ENCODE measurements around the gene FOXK2.

The FOXK2 gene

DNA sequence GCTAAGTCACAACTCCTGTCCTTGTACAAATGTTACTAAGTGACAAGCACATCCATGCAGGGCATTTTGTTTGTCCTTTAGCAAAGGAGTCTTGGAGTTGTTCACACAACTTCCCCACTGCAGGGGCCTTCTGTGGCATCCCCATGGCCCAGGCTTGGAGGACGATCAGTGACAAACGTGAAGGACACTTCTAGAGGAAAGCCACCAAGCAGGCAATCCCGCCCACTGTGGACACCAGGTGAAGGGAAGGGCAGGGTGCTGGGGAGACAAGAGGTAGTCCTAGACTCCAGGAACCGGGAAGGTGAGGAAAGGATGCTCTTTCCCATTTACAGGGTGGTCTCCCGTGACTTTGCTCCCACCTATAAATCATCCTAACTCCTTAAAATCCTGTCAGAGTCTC is 124.6 kb downstream of the FOXK2 start:
- H3K79me2 ChIP-seq (ENCODE audit: insufficient read depth, low read depth), result peaks cover 59% of the 10 kb centered on the region

DNA sequence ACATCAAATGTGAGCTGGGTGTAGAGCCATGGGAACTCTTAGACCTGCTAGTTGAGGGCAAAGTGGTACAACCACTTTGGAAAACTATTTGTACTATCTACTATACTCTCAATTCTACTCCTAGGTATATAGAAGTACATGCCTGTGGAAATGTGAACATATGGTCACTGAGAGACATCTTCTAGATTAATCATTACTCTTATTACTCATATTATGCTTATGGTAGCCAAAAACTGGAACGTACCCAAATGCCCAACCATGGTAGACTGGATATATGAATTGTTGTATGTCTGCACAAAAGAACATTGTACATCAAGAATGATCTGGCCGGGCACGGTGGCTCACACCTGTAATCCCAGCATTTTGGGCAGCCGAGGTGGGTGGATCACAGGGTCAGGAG is 126.0 kb downstream of the FOXK2 start:
- Histone ChIP-seq H3K4me2 (no peak overlapping the region), H3K27me3 (ENCODE audit: insufficient read depth, low read depth) (no peaks in the 10 kb centered on the region), H3K9ac (no peak overlapping the region), H3K36me3 (ENCODE audit: insufficient read depth) (no peaks in the 10 kb centered on the region; the same call in 1 of the 2 replicates), H3K4me1 (ENCODE audit: low read depth, poor library complexity, severe bottlenecking) (peaks cover 15% of the 10 kb centered on the region), H3K4me3 (IDR thresholded peaks at IDR 0.05; ENCODE audit: insufficient read depth, low read depth, low read length) (no peak overlapping the region), H3K27ac (no peak overlapping the region), H4K20me1 (ENCODE audit: insufficient read depth) (peaks cover 12% of the 10 kb centered on the region), H2AFZ (ENCODE audit: low read depth) (no peak overlapping the region), H3K79me2 (ENCODE audit: insufficient read depth, low read depth) (peaks cover 55% of the 10 kb centered on the region)
- TF ChIP-seq, protein P1, sequence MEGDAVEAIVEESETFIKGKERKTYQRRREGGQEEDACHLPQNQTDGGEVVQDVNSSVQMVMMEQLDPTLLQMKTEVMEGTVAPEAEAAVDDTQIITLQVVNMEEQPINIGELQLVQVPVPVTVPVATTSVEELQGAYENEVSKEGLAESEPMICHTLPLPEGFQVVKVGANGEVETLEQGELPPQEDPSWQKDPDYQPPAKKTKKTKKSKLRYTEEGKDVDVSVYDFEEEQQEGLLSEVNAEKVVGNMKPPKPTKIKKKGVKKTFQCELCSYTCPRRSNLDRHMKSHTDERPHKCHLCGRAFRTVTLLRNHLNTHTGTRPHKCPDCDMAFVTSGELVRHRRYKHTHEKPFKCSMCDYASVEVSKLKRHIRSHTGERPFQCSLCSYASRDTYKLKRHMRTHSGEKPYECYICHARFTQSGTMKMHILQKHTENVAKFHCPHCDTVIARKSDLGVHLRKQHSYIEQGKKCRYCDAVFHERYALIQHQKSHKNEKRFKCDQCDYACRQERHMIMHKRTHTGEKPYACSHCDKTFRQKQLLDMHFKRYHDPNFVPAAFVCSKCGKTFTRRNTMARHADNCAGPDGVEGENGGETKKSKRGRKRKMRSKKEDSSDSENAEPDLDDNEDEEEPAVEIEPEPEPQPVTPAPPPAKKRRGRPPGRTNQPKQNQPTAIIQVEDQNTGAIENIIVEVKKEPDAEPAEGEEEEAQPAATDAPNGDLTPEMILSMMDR (conservative IDR thresholded peaks at IDR 0.05; ENCODE audit: low read depth, low read length), result no peak

More for the DNA sequence above, 124.6 kb downstream of the FOXK2 start:
- no peaks in the 10 kb centered on the region; the same call in 1 of the 2 replicates for H3K36me3 ChIP-seq (ENCODE audit: insufficient read depth)
- H4K20me1 ChIP-seq (ENCODE audit: insufficient read depth), result peaks cover 12% of the 10 kb centered on the region
- H3K27ac ChIP-seq, result no peak overlapping the region
- no peaks in the 10 kb centered on the region for H3K27me3 ChIP-seq (ENCODE audit: insufficient read depth, low read depth)
- H2AFZ ChIP-seq (ENCODE audit: low read depth), result no peak overlapping the region
- no peak overlapping the region for H3K4me2 ChIP-seq
- H3K4me1 ChIP-seq (ENCODE audit: low read depth, poor library complexity, severe bottlenecking), result peaks cover 15% of the 10 kb centered on the region
- TF ChIP-seq, protein P1 (conservative IDR thresholded peaks at IDR 0.05; ENCODE audit: low read depth, low read length), result no peak
- no peak overlapping the region for H3K4me3 ChIP-seq (IDR thresholded peaks at IDR 0.05; ENCODE audit: insufficient read depth, low read depth, low read length)
- no peak overlapping the region for H3K9ac ChIP-seq

DNA sequence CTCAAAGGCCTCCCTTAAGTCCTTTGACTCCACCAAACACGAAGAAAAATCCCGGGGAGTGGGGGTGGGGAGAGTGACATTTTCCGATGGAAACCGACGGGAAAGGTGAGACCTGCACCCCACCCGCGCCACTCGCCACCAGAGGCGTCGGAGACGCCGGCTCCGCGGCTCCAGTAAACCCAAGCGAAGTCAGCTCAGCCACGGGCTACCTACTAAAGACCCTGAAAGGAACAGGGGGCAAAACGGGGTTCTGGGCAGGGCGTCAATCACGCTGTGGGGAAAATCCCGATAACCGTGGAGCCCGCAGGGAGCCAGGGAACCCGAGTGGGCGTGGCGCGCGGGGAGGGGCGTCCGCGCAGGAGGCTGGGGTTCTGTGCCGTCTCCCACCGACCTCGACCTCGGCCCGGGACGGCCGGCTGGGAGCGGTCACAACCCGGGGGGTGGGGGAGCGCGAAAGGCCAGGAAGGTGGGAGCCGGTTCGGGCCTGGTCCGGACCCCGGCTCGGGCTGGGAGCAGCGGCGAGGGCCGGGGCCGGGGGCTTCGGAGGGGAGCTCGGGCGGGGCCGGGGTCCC is 128.1 kb downstream of the FOXK2 start:
- H3K27ac ChIP-seq, result peak overlapping the region; percentile 78

DNA sequence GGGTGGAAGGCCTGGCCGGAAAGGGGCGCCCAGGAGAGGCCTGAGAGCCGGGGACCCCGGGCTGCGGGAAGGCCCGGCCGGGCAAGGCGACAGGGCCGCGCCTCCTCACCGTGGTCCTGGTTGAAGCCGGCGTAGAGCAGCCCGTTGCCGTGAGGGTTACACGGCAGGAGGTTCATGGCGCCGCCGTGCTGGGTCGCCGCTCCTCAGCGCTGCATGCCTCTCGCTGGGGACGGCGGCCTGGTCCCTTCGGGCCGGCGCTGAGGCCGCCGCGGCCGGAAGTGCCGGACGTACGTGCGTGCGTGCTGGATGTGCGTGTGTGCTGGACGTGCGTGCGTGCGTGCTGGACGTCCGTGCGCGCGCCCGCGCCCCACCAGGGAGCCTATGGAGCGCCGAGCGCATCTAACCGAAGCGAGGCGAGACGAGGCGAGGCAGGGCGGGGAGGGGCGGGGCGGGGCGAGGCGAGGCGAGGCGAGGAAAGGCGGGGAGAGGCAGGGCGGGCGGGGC is 128.7 kb downstream of the FOXK2 start, which contains the start of gene WDR45B:
Gene WDR45B, minus strand, starts transcription at position 280 of the 504 bp plus-strand sequence. Its CDS starts 104 bp downstream, at position 176.
- Histone ChIP-seq H3K4me1 (ENCODE audit: low read depth, poor library complexity, severe bottlenecking) (peaks cover 23% of the 10 kb centered on the region), H3K4me3 (IDR thresholded peaks at IDR 0.05; ENCODE audit: insufficient read depth, low read depth, low read length) (no peak within 1 kb of the TSS)

More for the DNA sequence above, 128.1 kb downstream of the FOXK2 start:
- Histone ChIP-seq H3K9ac (peak overlapping the region; percentile 75), H4K20me1 (ENCODE audit: insufficient read depth) (peaks cover 12% of the 10 kb centered on the region), H3K27me3 (ENCODE audit: insufficient read depth, low read depth) (no peaks in the 10 kb centered on the region), H2AFZ (ENCODE audit: low read depth) (peak overlapping the region; percentile 56), H3K4me2 (peak overlapping the region; percentile 100), H3K4me3 (IDR thresholded peaks at IDR 0.05; ENCODE audit: insufficient read depth, low read depth, low read length) (no peak overlapping the region), H3K36me3 (ENCODE audit: insufficient read depth) (no peaks in the 10 kb centered on the region; the same call in 1 of the 2 replicates), H3K79me2 (ENCODE audit: insufficient read depth, low read depth) (peaks cover 51% of the 10 kb centered on the region), H3K4me1 (ENCODE audit: low read depth, poor library complexity, severe bottlenecking) (peaks cover 23% of the 10 kb centered on the region)
- TF ChIP-seq, protein P1 (conservative IDR thresholded peaks at IDR 0.05; ENCODE audit: low read depth, low read length), result no peak

More for the DNA sequence above, 128.7 kb downstream of the FOXK2 start, which contains the start of gene WDR45B:
- H3K4me2 ChIP-seq, result peak within 1 kb of the TSS; percentile 100
- peaks cover 12% of the 10 kb centered on the region for H4K20me1 ChIP-seq (ENCODE audit: insufficient read depth)
- H3K27ac ChIP-seq, result peak within 1 kb of the TSS; percentile 78
- no peaks in the 10 kb centered on the region for H3K27me3 ChIP-seq (ENCODE audit: insufficient read depth, low read depth)
- H2AFZ ChIP-seq (ENCODE audit: low read depth), result peak within 1 kb of the TSS; percentile 56
- no peaks in the 10 kb centered on the region; the same call in 1 of the 2 replicates for H3K36me3 ChIP-seq (ENCODE audit: insufficient read depth)
- H3K79me2 ChIP-seq (ENCODE audit: insufficient read depth, low read depth), result peaks cover 49% of the 10 kb centered on the region
- peak within 1 kb of the TSS; percentile 75 for H3K9ac ChIP-seq
- TF ChIP-seq, protein P1 (conservative IDR thresholded peaks at IDR 0.05; ENCODE audit: low read depth, low read length), result no peak

All from KMS-11 (cell line).